ENCODE results near the gene MBD6. TPM values are rescaled to one million over a fixed set of nuclear protein-coding genes. Genes with fewer than 3 reads are reported as not detected.

Gene MBD6
- total RNA-seq, 4 donors from 2014 or later: 14.8 to 41.4 (median 16.8) TPM

GRCh38 chr12:57528176-57528575 is 5.6 kb downstream of the MBD6 start:
- no peak for TF ChIP-seq CTCF (IDR thresholded peaks at IDR 0.05; ENCODE audit: low read depth)

DNA sequence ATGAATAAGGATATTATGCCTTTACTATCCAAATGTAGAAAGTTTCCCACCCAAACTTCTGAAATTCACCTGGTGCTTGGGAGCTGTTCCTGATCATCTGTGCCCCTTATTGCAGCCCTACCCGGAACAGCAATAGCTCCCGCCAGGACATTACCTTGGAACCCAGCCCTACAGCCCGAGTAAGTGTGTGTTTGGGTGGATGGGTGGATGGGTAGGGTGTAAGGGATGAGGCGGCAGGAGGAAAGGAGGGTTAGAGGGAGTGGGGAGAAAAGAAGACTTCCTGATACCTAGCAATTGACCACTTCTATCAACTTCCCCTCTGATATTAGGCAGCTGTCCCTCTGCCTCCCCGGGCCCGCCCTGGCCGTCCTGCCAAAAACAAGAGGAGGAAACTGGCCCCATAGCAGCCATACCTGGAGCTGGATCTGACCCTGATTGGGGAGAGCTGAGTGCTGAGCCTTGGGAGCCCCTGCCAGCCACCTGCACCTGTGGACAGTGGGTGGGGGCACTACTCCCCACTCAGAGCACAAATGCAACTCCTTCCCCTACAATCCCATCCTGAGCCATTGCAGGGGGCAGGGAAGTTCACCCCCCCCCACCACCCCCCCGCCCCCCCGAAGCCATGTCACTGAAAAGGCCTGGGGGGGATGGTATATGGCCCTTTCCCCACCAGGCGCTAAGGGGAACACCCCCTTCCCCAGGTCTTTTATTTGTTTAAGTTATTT is 6.4 kb downstream of the MBD6 start:
- no peak for TF ChIP-seq CTCF (IDR thresholded peaks at IDR 0.05; ENCODE audit: low read depth)

DNA sequence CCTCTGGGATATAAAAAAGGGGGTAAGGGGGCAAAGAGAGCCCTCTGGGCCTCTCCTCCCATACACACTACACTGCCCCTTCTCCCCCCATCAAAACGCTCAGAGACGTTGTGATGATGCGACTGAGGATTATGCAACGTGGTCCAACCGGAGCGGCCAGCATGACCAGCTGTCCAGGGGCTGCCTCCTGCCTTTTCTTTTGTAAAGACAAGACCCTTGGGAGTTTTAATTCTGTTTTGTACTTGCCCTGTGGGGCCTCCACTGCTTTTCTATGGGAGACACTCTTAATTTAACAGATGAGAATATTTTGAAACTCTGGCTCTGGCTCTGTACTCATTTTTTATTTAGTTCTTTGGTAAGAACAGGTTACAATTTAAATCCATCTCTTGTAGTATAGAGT is 7.2 kb downstream of the MBD6 start:
- TF ChIP-seq CTCF (IDR thresholded peaks at IDR 0.05; ENCODE audit: low read depth): no peak

GRCh38 chr12:57530396-57531142 is 7.9 kb downstream of the MBD6 start:
- no peak for TF ChIP-seq CTCF (IDR thresholded peaks at IDR 0.05; ENCODE audit: low read depth)

GRCh38 chr12:57531836-57532235 is 9.2 kb downstream of the MBD6 start:
- no peak for TF ChIP-seq CTCF (IDR thresholded peaks at IDR 0.05; ENCODE audit: low read depth)

- TF ChIP-seq CTCF (IDR thresholded peaks at IDR 0.05; ENCODE audit: low read depth): no peak
Measured at GRCh38 chr12:57533108-57533507, 10.5 kb downstream of the MBD6 start.

- no peak for TF ChIP-seq CTCF (IDR thresholded peaks at IDR 0.05; ENCODE audit: low read depth)
Measured at GRCh38 chr12:57534250-57534649, 11.6 kb downstream of the MBD6 start.
